Cardiac muscle cell (in vitro differentiated cells and primary cell): ENCODE results near the gene RCAN1. TPM values are rescaled to one million over a fixed set of nuclear protein-coding genes. Genes with fewer than 3 reads are reported as not detected.
A peak's percentile ranks its signal among the peaks of the same experiment; 100 is the strongest.

Experiments
- DNase-seq, 2 donors: peaks; one replicate each; pipeline versions ENCODE4 v3.0.0 to v3.0.0-alpha.2; 2010 to 2017; ENCODE audit warnings: low read depth in 1 of 2, low spot score in 1 of 2
- H3K27ac ChIP-seq: fragments of 200-600 bp; sonication (generic); 2 replicates; pipeline ENCODE4 v1.5.1; 2016
- H3K27me3 ChIP-seq: fragments of 200-600 bp; sonication (generic); 2 replicates; pipeline ENCODE4 v1.6.0; 2016; ENCODE audit warnings: control low read depth
- H3K36me3 ChIP-seq: fragments of 200-600 bp; sonication (generic); 2 replicates; pipeline ENCODE4 v1.5.1; 2016; ENCODE audit warnings: control low read depth
- H3K4me1 ChIP-seq: fragments of 200-600 bp; sonication (generic); 2 replicates; pipeline ENCODE4 v1.8.1; 2017; ENCODE audit warnings: low read depth, mild to moderate bottlenecking, mixed run types
- H3K4me3 ChIP-seq: fragments of 200-600 bp; sonication (generic); 2 replicates; pipeline ENCODE4 v1.5.1; 2016; ENCODE audit warnings: mild to moderate bottlenecking
- H3K9me3 ChIP-seq: fragments of 200-600 bp; sonication (generic); 2 replicates; pipeline ENCODE4 v1.5.1; 2017; ENCODE audit warnings: low read depth, mild to moderate bottlenecking, control low read depth
- CTCF ChIP-seq: IDR thresholded peaks from 2 replicates; pipeline ENCODE4 v1.5.1; 2012; ENCODE audit warnings: low read depth, mild to moderate bottlenecking, low read length
- polyA plus RNA-seq: library from polyadenylated mRNA; unstranded; fragments of >200 nt; fragmentation: Nextera tagmentation; extraction: Ambion mirVana; gene quantifications from 2 replicates; pipeline ENCODE4 v1.2.1, GENCODE V29; 2016
- total RNA-seq: library from RNA; depleted of rRNA; stranded (reverse); fragments of >200 nt; gene quantifications from 2 replicates; pipeline ENCODE4 v1.2.3, GENCODE V29; 2016

RCAN1 gene
- total and polyA plus RNA-seq, 2 experiments from 2014 or later: 47.4 to 96.2 TPM

DNA sequence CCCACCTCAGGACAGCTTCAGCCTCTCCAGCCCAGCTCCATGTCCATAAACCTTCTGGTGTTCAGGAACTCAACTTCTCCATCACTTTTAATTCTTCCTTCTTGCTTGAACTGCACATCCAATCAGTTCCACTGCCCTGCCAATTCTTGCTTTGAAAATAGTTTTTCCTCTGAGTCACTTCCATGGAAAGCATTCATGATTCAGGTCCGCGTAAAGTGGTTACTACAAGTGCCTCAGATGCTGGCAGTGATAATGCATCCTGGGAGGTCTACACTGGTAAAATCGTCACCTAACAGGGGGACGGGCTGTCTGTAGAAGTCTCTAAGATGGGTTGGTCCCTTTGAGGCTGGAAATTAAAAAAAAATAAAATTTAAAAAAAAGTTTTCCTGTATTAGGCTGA lies 25.9 kb upstream of the RCAN1 start:
- H3K27me3 ChIP-seq: peaks cover 3% of the 10 kb centered on the region
- H3K27ac ChIP-seq: no peak overlapping the region
- no peak overlapping the region for H3K4me3 ChIP-seq
- TF ChIP-seq CTCF: no peak
- peak in 1 of 2 donors; percentile 73 for DNase-seq
- no peaks in the 10 kb centered on the region for H3K36me3 ChIP-seq
- H3K9me3 ChIP-seq: no peaks in the 10 kb centered on the region
- no peaks in the 10 kb centered on the region for H3K4me1 ChIP-seq

DNA sequence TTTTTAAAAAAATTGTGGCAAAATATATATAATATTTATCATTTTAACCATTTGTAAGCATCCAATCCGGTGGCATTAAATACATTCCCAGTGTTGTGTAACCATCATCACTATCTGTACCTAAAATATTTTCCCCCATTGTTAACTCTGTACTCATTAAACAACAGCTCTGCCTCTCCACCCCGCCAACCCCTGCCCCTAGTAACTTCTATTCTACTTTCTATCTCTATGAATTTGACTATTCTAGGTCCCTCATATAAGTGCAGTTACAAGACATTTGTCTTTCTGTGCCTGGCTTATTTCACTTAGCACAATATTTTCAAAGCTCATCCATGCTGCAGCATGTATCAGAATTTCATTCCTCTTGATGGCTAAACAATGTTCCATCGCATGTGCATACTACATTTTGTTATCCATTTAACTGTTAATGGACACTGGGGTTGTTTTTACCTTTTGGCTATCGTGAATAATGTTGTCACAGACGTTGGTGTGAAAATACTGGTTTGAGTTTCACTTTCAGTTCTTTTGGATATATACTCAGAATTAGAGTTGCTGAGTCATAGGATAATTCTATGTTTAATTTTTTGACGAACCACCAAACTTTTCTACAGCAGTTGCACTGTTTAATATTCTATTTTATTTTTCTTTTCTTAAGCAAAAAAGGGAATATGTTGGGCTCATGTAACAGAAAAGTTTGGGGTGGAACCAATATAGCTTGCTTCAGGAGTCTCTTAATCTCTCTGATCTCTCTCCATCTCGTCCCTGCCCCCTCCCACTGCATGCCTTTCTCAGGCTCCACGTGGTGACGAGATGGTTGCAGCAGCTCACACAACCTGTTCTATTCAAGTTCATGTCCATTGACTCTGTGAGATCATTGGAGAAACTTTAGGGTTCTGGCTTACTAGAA lies 25.2 kb upstream of the RCAN1 start:
- H3K27me3 ChIP-seq: peaks cover 3% of the 10 kb centered on the region
- no peak for DNase-seq
- no peaks in the 10 kb centered on the region for H3K4me1 ChIP-seq
- no peak overlapping the region for H3K4me3 ChIP-seq
- no peaks in the 10 kb centered on the region for H3K36me3 ChIP-seq
- H3K9me3 ChIP-seq: no peaks in the 10 kb centered on the region
- no peak for TF ChIP-seq CTCF
- no peak overlapping the region for H3K27ac ChIP-seq

DNA sequence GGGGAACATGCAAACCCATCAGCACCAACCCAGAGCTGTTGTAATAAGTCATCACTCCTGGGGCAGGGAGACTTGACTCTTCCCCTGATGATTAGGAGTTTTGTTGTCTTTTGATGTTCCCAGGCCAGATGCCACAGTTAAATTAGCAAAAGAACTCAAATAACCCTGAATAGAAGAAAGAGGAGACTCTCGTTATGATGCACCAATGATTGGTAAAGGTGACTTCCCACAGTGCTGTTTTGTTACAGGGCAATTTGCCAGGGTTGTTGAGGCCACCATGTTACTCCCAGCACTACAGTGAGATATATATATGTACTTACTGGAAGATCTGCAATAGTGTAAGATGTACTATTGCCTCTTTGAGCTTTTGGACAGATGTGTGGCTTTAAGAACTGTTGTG lies 24.3 kb upstream of the RCAN1 start:
- no peaks in the 10 kb centered on the region for H3K36me3 ChIP-seq
- peaks cover 3% of the 10 kb centered on the region for H3K27me3 ChIP-seq
- no peak overlapping the region for H3K4me3 ChIP-seq
- no peak for TF ChIP-seq CTCF
- no peak for DNase-seq
- no peaks in the 10 kb centered on the region for H3K4me1 ChIP-seq
- H3K9me3 ChIP-seq: no peaks in the 10 kb centered on the region
- H3K27ac ChIP-seq: no peak overlapping the region

GRCh38 chr21:34636961-34637360 lies 22.0 kb upstream of the RCAN1 start:
- Histone ChIP-seq H3K4me3 (no peak overlapping the region), H3K36me3 (no peaks in the 10 kb centered on the region), H3K27me3 (peaks cover 8% of the 10 kb centered on the region), H3K9me3 (no peaks in the 10 kb centered on the region), H3K4me1 (no peaks in the 10 kb centered on the region), H3K27ac (no peak overlapping the region)
- no peak for DNase-seq
- TF ChIP-seq CTCF: no peak

- H3K27me3 ChIP-seq: peaks cover 12% of the 10 kb centered on the region
These were observed 20.4 kb upstream of the RCAN1 start for GRCh38 chr21:34635307-34635706.

More at GRCh38 chr21:34635307-34635706, 20.4 kb upstream of the RCAN1 start:
- Histone ChIP-seq H3K9me3 (no peaks in the 10 kb centered on the region), H3K4me1 (no peaks in the 10 kb centered on the region), H3K27ac (no peak overlapping the region), H3K36me3 (no peaks in the 10 kb centered on the region), H3K4me3 (no peak overlapping the region)
- peak; percentile 36 for TF ChIP-seq CTCF
- no peak for DNase-seq
